ENCODE measurements around the gene SMIM12.

SMIM12 gene

GRCh38 chr1:34852677-34853217, 6.8 kb downstream of the SMIM12 start:
- TF ChIP-seq CSDC2 (CRISPR knock-in tag; IDR thresholded peaks at IDR 0.05) = no peak
- no peak for TF ChIP-seq ZFP3 (CRISPR knock-in tag; IDR thresholded peaks at IDR 0.05)
- TF ChIP-seq OSR1 (CRISPR knock-in tag; IDR thresholded peaks at IDR 0.05) = no peak
- TF ChIP-seq SNAI2 (CRISPR knock-in tag; IDR thresholded peaks at IDR 0.05) = no peak
- no peak for TF ChIP-seq POU6F1 (CRISPR knock-in tag; IDR thresholded peaks at IDR 0.05; ENCODE audit: borderline replicate concordance, low read depth)
- TF ChIP-seq ARNTL (CRISPR knock-in tag; IDR thresholded peaks at IDR 0.05; ENCODE audit: borderline replicate concordance, low read depth) = no peak
- no peak for TF ChIP-seq ZC3H10 (CRISPR knock-in tag; IDR thresholded peaks at IDR 0.05)
- no peak for TF ChIP-seq CSRNP3 (CRISPR knock-in tag; IDR thresholded peaks at IDR 0.05)
- no peak for TF ChIP-seq ZNF8 (CRISPR knock-in tag; IDR thresholded peaks at IDR 0.05)
- no peak for TF ChIP-seq GLIS3 (CRISPR knock-in tag; IDR thresholded peaks at IDR 0.05)
- TF ChIP-seq ZFP30 (CRISPR knock-in tag; IDR thresholded peaks at IDR 0.05) = no peak
- TF ChIP-seq ZNF70 (CRISPR knock-in tag; IDR thresholded peaks at IDR 0.05) = no peak
- TF ChIP-seq TOX (CRISPR knock-in tag; IDR thresholded peaks at IDR 0.05; ENCODE audit: borderline replicate concordance) = no peak
- TF ChIP-seq RARB (CRISPR knock-in tag; IDR thresholded peaks at IDR 0.05) = no peak
- TF ChIP-seq TCF4 (CRISPR knock-in tag; IDR thresholded peaks at IDR 0.05; ENCODE audit: borderline replicate concordance) = no peak
- peak; percentile 100 for ATAC-seq

GRCh38 chr1:34851431-34852105, 8.0 kb downstream of the SMIM12 start:
- ATAC-seq = no peak
- TF ChIP-seq ESRRG (CRISPR knock-in tag; IDR thresholded peaks at IDR 0.05) (no peak), CSDC2 (CRISPR knock-in tag; IDR thresholded peaks at IDR 0.05) (no peak), SNAI2 (CRISPR knock-in tag; IDR thresholded peaks at IDR 0.05) (no peak), OSR1 (CRISPR knock-in tag; IDR thresholded peaks at IDR 0.05) (no peak), CSRNP3 (CRISPR knock-in tag; IDR thresholded peaks at IDR 0.05) (no peak), PPARA (CRISPR knock-in tag; IDR thresholded peaks at IDR 0.05; ENCODE audit: borderline replicate concordance) (no peak), CREB5 (CRISPR knock-in tag; IDR thresholded peaks at IDR 0.05; ENCODE audit: low read depth) (no peak), RARB (CRISPR knock-in tag; IDR thresholded peaks at IDR 0.05) (no peak)

- TF ChIP-seq ZNF70 (CRISPR knock-in tag; IDR thresholded peaks at IDR 0.05) (no peak), PPARA (CRISPR knock-in tag; IDR thresholded peaks at IDR 0.05; ENCODE audit: borderline replicate concordance) (no peak), ARNTL (CRISPR knock-in tag; IDR thresholded peaks at IDR 0.05; ENCODE audit: borderline replicate concordance, low read depth) (no peak), TOX (CRISPR knock-in tag; IDR thresholded peaks at IDR 0.05; ENCODE audit: borderline replicate concordance) (no peak), CSDC2 (CRISPR knock-in tag; IDR thresholded peaks at IDR 0.05) (no peak), ZC3H10 (CRISPR knock-in tag; IDR thresholded peaks at IDR 0.05) (no peak), PATZ1 (CRISPR knock-in tag; IDR thresholded peaks at IDR 0.05; ENCODE audit: borderline replicate concordance) (no peak), ZFP3 (CRISPR knock-in tag; IDR thresholded peaks at IDR 0.05) (no peak), BACH2 (CRISPR knock-in tag; IDR thresholded peaks at IDR 0.05; ENCODE audit: borderline replicate concordance) (no peak), SNAI2 (CRISPR knock-in tag; IDR thresholded peaks at IDR 0.05) (no peak), ZNF565 (CRISPR knock-in tag; conservative IDR thresholded peaks at IDR 0.05; ENCODE audit: low read depth) (no peak), OSR1 (CRISPR knock-in tag; IDR thresholded peaks at IDR 0.05) (no peak)
- no peak for ATAC-seq
These were observed 9.2 kb downstream of the SMIM12 start for GRCh38 chr1:34850382-34850781.
